ENCODE measurements around the gene A1CF.
"Not testable (repeated sequence)": the region's sequence is repeated elsewhere in the genome, so short reads cannot be mapped to it uniquely, and the experiment has no call there.

A1CF gene, protein sequence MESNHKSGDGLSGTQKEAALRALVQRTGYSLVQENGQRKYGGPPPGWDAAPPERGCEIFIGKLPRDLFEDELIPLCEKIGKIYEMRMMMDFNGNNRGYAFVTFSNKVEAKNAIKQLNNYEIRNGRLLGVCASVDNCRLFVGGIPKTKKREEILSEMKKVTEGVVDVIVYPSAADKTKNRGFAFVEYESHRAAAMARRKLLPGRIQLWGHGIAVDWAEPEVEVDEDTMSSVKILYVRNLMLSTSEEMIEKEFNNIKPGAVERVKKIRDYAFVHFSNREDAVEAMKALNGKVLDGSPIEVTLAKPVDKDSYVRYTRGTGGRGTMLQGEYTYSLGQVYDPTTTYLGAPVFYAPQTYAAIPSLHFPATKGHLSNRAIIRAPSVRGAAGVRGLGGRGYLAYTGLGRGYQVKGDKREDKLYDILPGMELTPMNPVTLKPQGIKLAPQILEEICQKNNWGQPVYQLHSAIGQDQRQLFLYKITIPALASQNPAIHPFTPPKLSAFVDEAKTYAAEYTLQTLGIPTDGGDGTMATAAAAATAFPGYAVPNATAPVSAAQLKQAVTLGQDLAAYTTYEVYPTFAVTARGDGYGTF

GRCh38 chr10:50885097-50885859 lies at the start of gene A1CF:
A1CF (minus strand) TSS chr10:50885627; CDS start chr10:50859940, 25,687 bp downstream.
- DNase-seq = no peak

DNA sequence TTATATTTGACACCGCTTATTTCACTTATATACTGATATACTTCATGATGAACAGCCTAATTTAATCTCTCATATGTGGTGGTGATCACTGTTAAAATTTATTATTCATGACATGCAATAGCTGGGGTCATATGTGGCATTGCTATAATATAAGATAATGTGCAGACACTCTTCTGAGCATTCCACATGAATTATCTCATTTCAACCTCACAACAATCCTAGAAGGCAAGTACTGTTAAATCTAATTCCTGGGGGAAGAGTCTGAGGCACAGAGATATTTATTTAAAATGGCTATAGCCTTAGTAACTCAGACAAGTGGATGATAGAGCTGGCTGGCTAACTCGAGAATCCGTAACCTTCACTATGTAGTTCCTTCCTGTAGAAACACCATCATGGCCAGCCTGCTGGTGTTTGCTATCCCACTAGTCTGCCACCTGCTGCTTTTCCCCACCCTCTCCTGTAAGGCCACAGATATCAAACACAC lies 46.6 kb upstream of the A1CF start:
- no peak for DNase-seq

GRCh38 chr10:50929670-50930069 lies 44.2 kb upstream of the A1CF start:
- DNase-seq = no peak

- no peak for DNase-seq
Measured at GRCh38 chr10:50928190-50928552, 42.7 kb upstream of the A1CF start.

GRCh38 chr10:50927522-50928189 lies 42.2 kb upstream of the A1CF start:
- DNase-seq = no peak

DNA sequence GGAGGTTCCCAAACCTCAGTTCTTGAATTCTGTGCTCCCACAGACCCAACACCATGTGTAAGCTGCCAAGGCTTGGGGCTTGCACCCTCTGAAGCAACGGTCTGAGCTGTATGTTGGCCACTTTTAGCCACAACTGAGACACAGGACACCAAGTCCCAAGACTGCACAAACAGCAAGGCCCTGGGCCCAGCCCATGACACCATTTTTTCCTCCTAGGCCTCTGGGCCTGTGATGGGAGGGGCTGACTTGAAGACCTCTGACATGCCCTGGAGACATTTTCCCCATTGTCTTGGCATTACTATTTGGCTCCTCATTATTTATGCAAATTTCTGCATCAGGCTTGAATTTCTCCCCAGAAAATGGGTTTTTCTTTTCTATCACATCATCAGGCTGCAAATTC lies 38.0 kb upstream of the A1CF start:
- not testable (repeated sequence) for DNase-seq

DNA sequence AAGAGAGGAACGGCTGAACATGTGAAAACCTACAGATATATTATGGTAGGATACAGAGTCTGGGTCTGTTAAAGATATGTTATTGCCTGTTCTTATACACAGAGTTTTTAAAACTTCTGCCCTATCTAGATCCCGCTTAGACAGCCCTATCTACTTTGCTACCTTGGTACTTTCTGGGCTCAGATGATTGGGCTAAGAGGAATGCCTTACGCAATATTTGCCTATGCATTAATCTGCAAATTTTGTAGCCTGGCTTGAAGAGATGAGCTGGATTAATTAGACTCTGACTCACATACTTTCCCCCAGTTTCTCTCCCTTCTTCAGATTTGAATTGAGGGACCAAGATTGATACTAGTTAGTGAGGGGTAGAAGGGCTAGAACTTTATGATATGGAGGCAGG lies 33.6 kb upstream of the A1CF start:
- DNase-seq = no peak

GRCh38 chr10:50918529-50918928 lies 33.1 kb upstream of the A1CF start:
- DNase-seq = no peak

GRCh38 chr10:50917486-50917885 lies 32.1 kb upstream of the A1CF start:
- DNase-seq = no peak

- DNase-seq = no peak
Measured at GRCh38 chr10:50909334-50910014, 24.0 kb upstream of the A1CF start.

GRCh38 chr10:50908366-50908765 lies 22.9 kb upstream of the A1CF start:
- DNase-seq = no peak

GRCh38 chr10:50905797-50906196 lies 20.4 kb upstream of the A1CF start:
- not testable (repeated sequence) for DNase-seq

DNA sequence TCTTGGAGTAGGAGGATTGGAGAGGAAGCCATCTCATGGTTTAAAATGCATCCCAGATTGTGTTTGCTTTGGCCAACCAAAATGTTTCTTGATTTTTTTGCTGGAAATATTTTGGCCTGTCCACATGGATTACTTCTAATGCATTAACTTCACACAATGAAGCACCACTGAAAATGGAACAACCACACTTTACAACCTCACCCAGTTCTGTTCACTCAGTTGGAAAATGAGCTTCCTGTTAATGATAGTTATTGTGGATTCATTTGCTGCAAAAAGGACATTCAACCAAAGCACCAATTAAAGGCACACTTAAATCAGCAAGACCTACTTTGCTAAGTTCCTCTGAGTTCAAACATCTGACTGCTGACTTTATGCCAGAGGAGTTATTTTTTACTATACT lies 11.3 kb upstream of the A1CF start:
- no peak for DNase-seq

GRCh38 chr10:50894312-50894711 lies 8.9 kb upstream of the A1CF start:
- no peak for DNase-seq

DNA sequence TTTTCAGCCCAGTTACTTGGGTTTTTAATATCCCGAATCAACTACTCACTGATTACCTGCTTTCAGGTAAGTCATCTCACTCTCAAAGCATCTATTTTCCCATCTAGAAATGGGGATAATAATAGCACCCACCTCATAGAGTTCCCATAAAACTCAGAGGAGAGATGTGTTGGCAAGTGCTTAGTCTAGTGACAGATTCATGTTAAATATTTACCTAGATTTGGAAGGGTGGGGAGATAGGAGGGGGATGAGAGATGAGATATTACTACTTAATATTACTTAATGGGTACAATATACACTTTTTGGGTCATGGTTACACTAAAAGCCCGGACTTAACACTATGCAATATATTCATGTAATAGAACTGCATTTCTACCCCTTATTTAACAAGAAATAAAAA lies 7.0 kb upstream of the A1CF start:
- DNase-seq = no peak

- DNase-seq = no peak
Measured at GRCh38 chr10:50884302-50884701, 1.1 kb downstream of the A1CF start.

DNA sequence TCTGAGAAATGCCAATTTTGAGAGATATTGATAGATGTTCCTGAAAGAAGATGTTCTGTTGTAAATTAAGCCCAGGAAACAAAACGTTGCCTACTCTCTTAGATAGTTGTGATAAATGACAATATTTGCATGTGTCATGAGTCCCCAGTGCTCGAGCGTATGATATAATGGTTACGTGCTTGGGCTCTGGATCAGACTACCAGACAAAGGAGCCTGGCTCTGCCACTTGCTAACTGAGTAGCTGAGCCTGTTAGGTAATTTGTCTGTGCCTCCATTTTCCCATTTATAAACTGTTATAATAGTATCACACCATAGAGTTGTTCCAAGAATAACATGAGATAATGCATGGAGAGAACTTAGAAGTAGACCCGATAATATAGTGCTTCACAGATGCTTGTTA lies 1.8 kb downstream of the A1CF start:
- DNase-seq = no peak

DNA sequence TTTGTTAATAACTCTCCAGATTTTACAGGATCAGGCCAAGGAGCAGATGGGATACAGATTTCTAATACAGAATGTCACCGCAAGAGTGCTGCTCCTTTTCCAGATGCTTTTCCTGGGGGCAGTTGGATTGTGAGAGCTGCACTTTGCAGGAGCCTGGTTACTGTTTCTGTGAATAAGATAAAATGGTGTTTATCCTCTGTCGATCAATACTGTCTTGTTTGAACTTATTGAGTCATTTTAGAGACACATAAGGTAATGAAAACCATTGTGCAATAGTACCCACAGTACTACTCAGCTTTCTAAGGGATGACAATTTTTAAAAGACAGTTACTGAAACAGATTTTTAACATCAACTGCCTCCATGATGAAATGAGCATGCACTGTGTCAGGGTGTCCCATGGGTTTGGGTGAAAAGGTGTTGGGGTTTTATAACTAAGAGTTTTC lies 2.9 kb downstream of the A1CF start:
- no peak for DNase-seq

GRCh38 chr10:50881046-50881445 lies 4.4 kb downstream of the A1CF start:
- not testable (repeated sequence) for DNase-seq

- DNase-seq = no peak
Measured at GRCh38 chr10:50876429-50876828, 9.0 kb downstream of the A1CF start.

DNA sequence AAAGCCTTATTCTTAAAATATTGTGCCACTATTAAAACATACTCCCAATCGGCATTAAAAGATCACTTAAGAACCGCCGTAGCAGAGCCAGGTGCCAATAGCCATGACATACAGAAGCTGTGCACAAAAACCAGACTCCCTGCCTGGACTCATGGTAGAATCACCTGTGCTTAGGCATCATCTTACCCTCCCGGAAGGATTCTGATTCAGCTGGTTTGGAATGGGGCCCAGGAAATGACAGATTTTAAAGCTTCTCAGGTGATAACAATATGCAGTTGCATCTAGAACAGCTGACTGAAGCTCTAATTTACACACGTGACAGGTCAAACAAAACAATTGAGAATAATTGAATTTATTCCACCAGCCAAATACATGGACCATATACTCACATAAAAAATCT lies 10.7 kb downstream of the A1CF start:
- DNase-seq = no peak

DNA sequence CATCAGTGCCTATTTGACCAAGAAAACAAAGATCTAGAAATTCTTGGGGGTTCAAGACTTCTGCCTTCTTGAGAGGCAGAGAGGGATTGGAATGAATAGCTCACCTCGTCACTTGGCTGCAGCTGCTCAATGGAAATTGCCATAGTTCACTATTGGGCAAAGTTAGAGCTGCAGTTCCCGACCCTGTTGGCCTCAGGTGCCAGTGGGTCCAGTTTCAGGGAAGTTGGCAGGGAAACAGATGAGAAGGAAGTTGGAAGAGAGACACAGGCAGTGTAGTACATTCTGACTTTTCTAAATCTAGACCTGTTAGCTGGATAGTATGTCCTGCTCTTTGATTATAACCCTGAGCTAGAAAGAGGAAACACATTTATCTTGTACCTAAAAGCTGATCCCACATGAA lies 19.1 kb downstream of the A1CF start:
- no peak for DNase-seq

DNA sequence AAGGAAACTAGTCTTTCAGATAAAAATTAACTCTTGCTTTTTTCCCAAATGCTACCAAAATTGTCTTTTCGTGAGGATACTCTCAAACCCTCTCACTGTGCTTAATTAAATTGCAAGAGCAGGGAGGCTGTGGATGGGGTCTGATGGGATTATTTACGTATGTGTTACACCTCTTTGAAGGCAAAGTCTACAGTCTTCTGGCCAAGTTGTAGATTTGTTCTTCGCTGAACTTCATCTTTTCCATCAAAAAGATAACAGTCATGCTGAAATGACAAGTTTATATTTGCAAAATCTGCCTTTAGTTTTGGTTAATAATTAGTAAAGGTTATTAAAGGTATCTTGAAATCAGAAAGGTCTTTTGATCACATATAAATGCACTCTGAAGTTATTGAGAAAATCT lies 22.7 kb downstream of the A1CF start:
- DNase-seq = no peak

All from NCI-H2171 (cell line).